HEK293T (cell line): ENCODE measurements around the gene ADGRG1.

Source experiments
- CTBP1 ChIP-seq: fragments of 450-650 bp; IDR thresholded peaks from 2 replicates; pipeline ENCODE4 v1.6.1; 2016; ENCODE audit warnings: borderline replicate concordance
- ELF4 ChIP-seq: fragments of 450-650 bp; IDR thresholded peaks from 2 replicates; pipeline ENCODE4 v1.6.1; 2017; ENCODE audit warnings: antibody characterized with exemption
- FOXA1 ChIP-seq: fragments of 450-650 bp; IDR thresholded peaks from 2 replicates; pipeline ENCODE4 v1.6.1; 2016; ENCODE audit warnings: mild to moderate bottlenecking
- FOXK2 ChIP-seq: fragments of 450-650 bp; IDR thresholded peaks from 2 replicates; pipeline ENCODE4 v1.6.1; 2016; ENCODE audit warnings: mild to moderate bottlenecking
- FOXM1 ChIP-seq: fragments of 450-650 bp; IDR thresholded peaks from 2 replicates; pipeline ENCODE4 v1.6.1; 2017; ENCODE audit warnings: mild to moderate bottlenecking, borderline replicate concordance
- HDGF ChIP-seq: fragments of 450-650 bp; IDR thresholded peaks from 2 replicates; pipeline ENCODE4 v1.6.1; 2017; ENCODE audit warnings: antibody characterized with exemption, borderline replicate concordance
- L3MBTL2 ChIP-seq: fragments of 450-650 bp; conservative IDR thresholded peaks from 2 replicates; pipeline ENCODE4 v1.6.1; 2016; ENCODE audit warnings: mild to moderate bottlenecking
- NFRKB ChIP-seq: fragments of 450-650 bp; IDR thresholded peaks from 2 replicates; pipeline ENCODE4 v1.6.1; 2016; ENCODE audit warnings: mild to moderate bottlenecking, moderate library complexity
- SP1 ChIP-seq: fragments of 450-650 bp; IDR thresholded peaks from 2 replicates; pipeline ENCODE4 v1.6.1; 2017
- SUZ12 ChIP-seq: fragments of 450-650 bp; IDR thresholded peaks from 2 replicates; pipeline ENCODE4 v1.6.1; 2016; ENCODE audit warnings: mild to moderate bottlenecking
- TARDBP ChIP-seq: fragments of 450-650 bp; IDR thresholded peaks from 2 replicates; pipeline ENCODE4 v1.6.1; 2016
- TF ChIP-seq, protein P1 (sequence below): fragments of 450-650 bp; IDR thresholded peaks from 2 replicates; pipeline ENCODE4 v1.6.1; 2016

DNA sequence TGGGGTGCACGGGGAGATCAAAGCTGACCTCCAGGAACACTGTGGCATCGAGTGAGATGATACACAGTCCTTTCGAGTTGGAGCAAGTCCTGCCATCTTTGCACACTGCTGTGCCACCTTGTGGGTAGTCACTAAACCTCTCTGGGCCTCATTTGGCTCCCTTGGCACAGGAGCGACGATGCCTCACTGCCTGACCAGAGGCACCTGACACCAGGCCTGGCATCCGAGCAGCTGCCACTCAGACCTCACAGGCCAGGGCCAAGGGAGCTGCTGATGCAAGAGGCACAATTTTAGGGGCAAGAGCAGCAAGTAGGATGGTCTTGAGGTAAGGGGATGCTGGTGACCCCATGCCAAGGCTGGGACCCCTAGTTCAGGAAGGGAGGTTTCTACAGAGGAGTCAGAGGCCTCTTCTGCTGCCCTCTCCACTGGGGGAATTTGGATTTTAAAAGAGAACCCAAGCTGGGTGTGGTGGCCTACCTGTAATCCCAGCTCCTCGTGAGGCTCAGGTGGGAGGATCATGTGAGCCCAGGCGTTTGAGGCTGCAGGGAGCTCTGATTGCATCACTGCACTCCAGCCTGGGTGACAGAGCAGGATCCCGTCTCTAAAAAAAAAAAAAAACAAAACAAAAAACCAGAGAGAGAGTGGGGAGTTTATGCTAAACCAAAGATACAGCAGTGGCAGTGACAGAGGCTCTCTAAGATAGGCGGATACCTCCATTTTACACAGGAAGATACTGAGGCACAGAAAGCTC lies 6.7 kb upstream of the ADGRG1 start:
- TF ChIP-seq, protein P1, sequence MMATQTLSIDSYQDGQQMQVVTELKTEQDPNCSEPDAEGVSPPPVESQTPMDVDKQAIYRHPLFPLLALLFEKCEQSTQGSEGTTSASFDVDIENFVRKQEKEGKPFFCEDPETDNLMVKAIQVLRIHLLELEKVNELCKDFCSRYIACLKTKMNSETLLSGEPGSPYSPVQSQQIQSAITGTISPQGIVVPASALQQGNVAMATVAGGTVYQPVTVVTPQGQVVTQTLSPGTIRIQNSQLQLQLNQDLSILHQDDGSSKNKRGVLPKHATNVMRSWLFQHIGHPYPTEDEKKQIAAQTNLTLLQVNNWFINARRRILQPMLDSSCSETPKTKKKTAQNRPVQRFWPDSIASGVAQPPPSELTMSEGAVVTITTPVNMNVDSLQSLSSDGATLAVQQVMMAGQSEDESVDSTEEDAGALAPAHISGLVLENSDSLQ: no peak
- TF ChIP-seq FOXA1 (no peak), ELF4 (no peak), FOXM1 (no peak), HDGF (no peak), FOXK2 (no peak), SUZ12 (no peak), CTBP1 (no peak), L3MBTL2 (no peak), SP1 (no peak), TARDBP (no peak), NFRKB (no peak)
